Stimulated activated CD8-positive, alpha-beta memory T cell treated with anti-CD3 and anti-CD28 coated beads, Interleukin-15, amount 100 ng/mL, for 48 hours (primary cell): ENCODE data around the gene PADI6.

Experiments
- DNase-seq, 2 donors: peaks; one replicate each; pipeline ENCODE4 v3.0.0-alpha.2; 2020; ENCODE audit warnings: low read depth in 2 of 2

Gene PADI6

DNA sequence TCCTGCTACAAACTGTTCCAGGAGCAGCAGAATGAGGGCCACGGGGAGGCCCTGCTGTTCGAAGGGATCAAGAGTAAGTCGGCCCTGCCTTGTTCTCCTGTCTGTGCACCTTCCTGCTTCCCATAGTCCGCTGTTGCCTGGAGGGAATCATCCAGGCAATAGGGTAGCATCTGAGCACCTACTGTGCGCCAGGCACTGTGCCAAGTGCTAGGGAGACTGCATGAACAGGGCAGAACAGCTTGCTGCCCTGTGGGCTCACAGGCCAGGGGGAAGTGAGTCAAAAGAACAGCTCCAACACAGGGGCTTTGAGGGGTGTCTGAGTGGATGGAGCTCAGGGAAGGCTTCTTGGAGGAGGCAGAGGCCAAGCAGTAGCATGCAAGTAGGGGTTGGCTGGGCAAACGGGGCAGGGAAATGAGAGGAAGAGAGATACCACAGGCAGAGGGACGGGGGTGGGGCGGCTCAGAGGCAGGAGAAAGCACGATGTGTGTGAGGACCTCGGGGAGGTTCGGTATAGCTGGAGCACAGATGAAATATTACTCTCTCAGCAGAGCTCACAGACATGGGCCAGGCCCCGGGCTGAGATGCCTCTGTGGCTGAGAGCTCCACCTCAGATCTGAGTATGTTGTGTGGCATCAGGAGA, 15.5 kb upstream of the PADI6 start:
- DNase-seq = no peak

DNA sequence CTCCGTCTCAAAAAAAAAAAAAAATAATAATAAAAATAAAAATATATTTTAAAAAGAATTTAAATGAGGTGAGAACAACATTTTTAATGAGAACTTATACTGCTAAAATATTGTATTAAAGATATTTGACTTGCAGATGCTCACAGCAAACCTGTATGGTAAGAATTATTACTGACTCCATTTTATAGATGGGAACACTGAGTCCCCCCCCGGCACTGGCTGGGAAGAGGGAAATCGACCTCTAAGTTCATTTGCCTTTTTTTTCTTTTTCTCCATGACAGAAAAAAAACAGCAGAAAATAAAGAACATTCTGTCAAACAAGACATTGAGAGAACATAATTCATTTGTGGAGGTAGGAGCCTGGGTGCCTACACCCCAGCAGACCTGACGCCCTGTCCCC, 13.4 kb upstream of the PADI6 start:
- no peak for DNase-seq

DNA sequence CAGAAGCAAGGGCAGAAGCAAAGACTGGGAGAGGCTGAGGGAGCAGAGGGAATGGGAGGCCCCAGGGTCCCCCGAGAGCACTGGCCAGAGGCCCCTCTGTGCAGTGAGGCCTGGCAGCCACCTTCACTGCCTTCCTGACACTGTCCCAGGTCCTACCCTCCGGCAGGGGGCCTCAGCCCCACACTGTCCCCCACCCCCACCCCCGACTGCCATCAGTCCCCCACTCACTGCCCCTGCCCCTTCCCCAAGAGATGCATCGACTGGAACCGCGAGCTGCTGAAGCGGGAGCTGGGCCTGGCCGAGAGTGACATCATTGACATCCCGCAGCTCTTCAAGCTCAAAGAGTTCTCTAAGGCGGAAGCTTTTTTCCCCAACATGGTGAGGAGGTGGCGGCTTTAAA, 13.0 kb upstream of the PADI6 start:
- no peak for DNase-seq

GRCh38 chr1:17359808-17360207, 12.2 kb upstream of the PADI6 start:
- no peak for DNase-seq

GRCh38 chr1:17360272-17360956, 11.6 kb upstream of the PADI6 start:
- DNase-seq = no peak

DNA sequence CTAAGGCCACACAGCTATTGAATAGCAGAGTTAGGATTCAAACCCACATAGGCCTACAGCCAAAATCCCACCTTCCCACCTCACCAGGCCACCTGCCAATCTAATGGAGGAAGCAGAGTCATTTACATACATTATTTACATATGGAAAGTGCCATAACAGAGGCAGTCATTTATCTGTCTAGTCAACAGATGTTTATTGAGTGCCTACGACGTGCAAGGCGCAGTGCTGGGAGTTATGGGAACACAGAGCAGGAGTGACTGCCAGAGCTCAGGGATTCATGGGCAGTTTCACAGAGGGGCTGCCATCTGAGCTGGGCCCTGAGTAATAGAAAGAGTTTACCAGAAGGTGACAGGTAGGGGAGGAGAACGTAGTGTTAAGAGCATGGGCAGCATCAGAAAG, 10.3 kb upstream of the PADI6 start:
- no peak for DNase-seq

- no peak for DNase-seq
Observed at GRCh38 chr1:17363351-17363750, 8.6 kb upstream of the PADI6 start.

DNA sequence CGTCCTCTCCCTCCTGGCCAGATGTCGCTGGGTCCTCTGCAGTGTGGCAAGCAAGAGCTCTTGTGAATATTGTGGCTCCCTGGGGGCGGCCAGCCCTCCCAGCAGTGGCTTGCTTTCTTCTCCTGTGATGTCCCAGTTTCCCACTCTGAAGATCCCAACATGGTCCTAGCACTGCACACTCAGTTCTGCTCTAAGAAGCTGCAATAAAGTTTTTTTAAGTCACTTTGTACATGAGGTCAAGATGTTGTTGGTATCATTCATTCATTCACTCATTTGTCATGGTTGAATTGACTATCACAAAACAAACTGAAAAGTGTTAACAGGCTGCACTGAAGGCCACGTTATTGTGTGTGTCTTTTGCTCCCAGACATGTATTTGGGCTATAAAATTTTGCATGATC, 8.2 kb upstream of the PADI6 start:
- DNase-seq = no peak

GRCh38 chr1:17365293-17365692, 6.7 kb upstream of the PADI6 start:
- no peak for DNase-seq

GRCh38 chr1:17369466-17369865, 2.5 kb upstream of the PADI6 start:
- no peak for DNase-seq

- no peak for DNase-seq
Observed at GRCh38 chr1:17370618-17371017, 1.4 kb upstream of the PADI6 start.

DNA sequence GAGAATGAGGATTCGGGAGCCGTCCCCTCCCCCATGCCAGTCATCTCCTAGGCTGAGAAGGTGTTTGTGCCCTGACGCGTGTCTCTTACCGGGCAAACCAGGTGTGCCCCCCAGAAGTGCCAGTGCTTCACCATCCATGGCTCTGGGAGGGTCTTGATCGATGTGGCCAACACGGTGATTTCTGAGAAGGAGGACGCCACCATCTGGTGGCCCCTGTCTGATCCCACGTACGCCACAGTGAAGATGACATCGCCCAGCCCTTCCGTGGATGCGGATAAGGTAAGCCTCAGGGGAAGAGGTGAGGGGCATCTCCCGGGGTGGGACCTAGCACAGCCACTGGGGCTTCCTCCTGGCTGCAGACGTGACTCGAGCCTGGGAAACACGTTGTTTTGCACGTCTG, 959 bp downstream of the PADI6 start:
- DNase-seq = no peak

DNA sequence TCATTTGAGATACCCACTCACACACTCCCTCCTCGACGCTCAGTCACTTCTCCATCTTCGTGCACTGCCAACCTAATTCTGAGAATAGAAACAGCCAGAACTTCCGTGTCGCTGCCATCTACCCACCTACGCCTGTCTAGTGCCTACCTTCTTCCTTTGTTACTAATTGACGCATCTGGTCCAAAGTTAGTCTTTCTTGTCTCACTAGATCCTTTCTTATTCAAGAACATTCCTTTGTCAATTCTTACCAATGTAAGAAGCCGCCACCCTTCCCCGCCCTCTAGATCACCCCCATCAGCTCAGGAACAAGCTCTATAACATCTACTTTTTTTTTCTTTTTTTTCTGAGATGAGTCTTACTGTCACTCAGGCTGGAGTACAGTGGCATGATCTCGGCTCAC, 3.7 kb downstream of the PADI6 start:
- DNase-seq = no peak

DNA sequence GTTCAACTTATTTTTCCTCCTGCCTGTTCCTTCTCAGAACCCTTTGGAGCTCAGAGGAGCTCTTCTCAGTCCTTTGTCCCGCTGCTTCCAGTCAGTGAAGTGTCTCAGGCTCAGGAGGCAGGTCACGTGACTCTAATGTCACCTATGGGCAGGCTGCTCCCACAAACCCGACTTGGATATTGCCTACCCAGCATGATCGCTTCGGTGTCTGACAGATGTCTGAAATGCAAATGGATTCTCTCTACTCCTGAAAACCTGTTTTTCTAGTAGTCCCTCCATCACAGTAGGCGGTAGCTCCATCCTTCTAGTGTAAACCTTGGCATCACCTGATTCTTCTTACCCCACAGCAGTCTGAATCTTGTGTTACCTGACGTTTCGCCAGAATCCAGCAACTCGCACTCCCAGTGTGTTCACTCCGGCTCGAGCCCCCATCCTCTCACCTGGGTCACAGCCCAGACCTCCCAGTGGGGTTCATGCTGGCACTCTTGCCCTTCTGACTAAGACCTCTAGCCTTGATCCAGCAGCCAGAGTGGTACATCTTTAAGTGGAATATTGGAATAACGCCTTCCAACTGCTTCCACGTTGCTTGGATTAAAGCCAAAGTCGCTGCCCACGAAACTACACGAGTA, 5.4 kb downstream of the PADI6 start:
- DNase-seq = no peak

GRCh38 chr1:17381161-17381560, 9.2 kb downstream of the PADI6 start:
- DNase-seq = no peak

DNA sequence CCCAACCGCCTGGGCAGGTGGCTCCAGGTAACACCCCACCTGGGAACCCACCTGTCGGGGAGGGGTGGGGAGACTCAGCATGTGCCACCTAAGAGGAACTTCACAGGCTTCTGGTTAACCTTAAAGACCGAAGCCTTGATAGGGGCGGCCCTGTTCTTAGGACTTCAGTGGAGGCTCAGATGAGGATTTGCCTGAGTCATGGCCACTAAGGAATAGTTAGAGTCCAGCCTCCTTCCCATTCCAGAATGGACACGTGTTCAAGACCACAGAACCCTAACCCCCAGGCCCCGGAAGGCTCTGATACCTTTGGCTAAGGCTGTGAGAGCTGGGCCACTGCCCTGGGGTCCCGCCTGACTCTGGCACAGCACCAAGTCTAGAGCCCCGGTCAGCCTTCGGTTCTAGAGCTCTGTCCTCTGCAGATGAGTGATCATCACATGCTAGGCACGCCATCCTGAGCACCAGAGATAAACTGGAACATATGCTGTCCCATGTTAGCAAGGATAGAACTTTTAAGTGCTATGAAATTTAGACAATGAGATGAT, 20.3 kb downstream of the PADI6 start:
- no peak for DNase-seq

GRCh38 chr1:17393230-17393629, 21.2 kb downstream of the PADI6 start:
- no peak for DNase-seq

DNA sequence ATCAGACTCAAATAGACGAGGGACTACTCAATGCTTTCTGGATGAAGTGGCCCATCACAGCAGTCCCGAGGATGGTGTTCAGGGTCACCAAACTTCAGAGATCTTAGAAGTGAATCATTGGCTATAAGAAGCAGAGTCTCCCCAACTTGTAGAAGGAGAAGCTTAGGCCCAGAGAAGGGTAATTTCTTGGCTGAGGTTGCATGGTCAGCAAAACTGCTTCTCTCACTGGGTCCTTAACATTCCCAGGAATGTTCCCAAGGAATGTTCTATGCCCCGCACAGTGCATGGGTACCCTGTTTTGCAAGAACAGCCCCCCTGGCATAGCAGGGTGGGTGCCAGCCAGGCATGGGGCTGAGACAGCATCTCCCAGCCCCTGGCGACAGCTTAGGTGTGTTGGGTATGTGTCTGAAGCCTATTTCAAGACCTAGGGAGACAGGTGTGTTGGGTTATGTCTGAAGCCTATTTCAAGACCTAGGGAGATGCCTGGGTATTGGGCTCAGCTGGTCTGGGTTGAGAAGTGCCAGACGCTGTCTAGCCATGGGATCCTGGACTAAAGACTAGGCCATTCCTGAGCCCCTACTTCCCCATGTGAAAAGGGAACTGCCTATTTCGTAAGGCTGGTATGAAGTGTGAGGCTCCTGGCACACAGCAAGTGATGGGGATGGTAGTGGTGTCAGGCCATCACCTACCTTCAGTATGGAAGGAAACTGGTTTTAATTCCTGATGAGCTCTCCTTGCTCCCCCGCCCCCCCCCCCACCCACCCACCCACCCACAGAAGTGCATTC, 26.1 kb downstream of the PADI6 start:
- DNase-seq = no peak

- DNase-seq = no peak
Observed at GRCh38 chr1:17400725-17401341, 28.8 kb downstream of the PADI6 start.

DNA sequence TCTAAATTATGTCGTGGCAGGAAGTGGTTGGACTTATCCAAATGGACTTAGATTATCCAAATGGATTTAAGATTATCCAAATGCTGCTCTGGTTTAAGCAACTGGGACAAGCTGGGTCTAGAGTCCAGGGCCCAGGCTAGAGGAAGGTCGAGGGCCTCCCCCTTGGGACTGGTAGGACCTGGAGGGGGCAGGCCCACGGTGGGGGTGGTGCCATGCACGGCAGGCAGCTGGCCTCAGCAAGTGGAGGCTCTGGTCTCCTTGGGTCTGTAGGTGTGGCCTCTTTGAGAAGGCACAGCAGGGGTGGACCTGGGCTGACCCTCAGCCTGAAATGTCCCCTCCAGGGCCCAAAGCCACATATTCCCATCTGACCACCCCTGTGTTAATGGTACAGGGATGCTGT, 29.8 kb downstream of the PADI6 start:
- no peak for DNase-seq

- no peak for DNase-seq
Observed at GRCh38 chr1:17403081-17403480, 31.1 kb downstream of the PADI6 start.
